Measurements from ENCODE around the gene RTN4IP1.
"Not testable (repeated sequence)": the region's sequence is repeated elsewhere in the genome, so short reads cannot be mapped to it uniquely, and the experiment has no call there.

RTN4IP1 gene

GRCh38 chr6:106586815-106587415, 42.4 kb downstream of the RTN4IP1 start:
- Histone ChIP-seq H3K36me3 (ENCODE audit: insufficient read depth, low read length) (peaks cover 12% of the 10 kb centered on the region), H3K9ac (ENCODE audit: low read depth, low read length) (no peak overlapping the region), H3K9me3 (ENCODE audit: control insufficient read depth, insufficient read depth, low read length) (no peaks in the 10 kb centered on the region), H3K4me1 (ENCODE audit: insufficient read depth, low read length) (peaks cover 7% of the 10 kb centered on the region; the same call in 1 of the 2 replicates)

- H3K36me3 ChIP-seq (ENCODE audit: insufficient read depth, low read length), result peaks cover 11% of the 10 kb centered on the region
- no peak overlapping the region for H3K9ac ChIP-seq (ENCODE audit: low read depth, low read length)
These were observed 47.8 kb downstream of the RTN4IP1 start for GRCh38 chr6:106581468-106581867.

GRCh38 chr6:106579281-106579680, 50.0 kb downstream of the RTN4IP1 start:
- no peak overlapping the region for H3K9ac ChIP-seq (ENCODE audit: low read depth, low read length)
- H3K36me3 ChIP-seq (ENCODE audit: insufficient read depth, low read length), result peaks cover 14% of the 10 kb centered on the region
- no peaks in the 10 kb centered on the region for H3K9me3 ChIP-seq (ENCODE audit: control insufficient read depth, insufficient read depth, low read length)
- peaks cover 7% of the 10 kb centered on the region for H3K4me1 ChIP-seq (ENCODE audit: insufficient read depth, low read length)

More at GRCh38 chr6:106581468-106581867, 47.8 kb downstream of the RTN4IP1 start:
- peaks cover 7% of the 10 kb centered on the region; the same call in 1 of the 2 replicates for H3K4me1 ChIP-seq (ENCODE audit: insufficient read depth, low read length)
- H3K9me3 ChIP-seq (ENCODE audit: control insufficient read depth, insufficient read depth, low read length), result no peaks in the 10 kb centered on the region

- H3K4me1 ChIP-seq (ENCODE audit: insufficient read depth, low read length), result peaks cover 7% of the 10 kb centered on the region
- H3K36me3 ChIP-seq (ENCODE audit: insufficient read depth, low read length), result peaks cover 8% of the 10 kb centered on the region
- no peak overlapping the region for H3K9ac ChIP-seq (ENCODE audit: low read depth, low read length)
- H3K9me3 ChIP-seq (ENCODE audit: control insufficient read depth, insufficient read depth, low read length), result no peaks in the 10 kb centered on the region
These were observed 54.4 kb downstream of the RTN4IP1 start for GRCh38 chr6:106574741-106575458.

GRCh38 chr6:106572875-106573585, 56.3 kb downstream of the RTN4IP1 start:
- H3K9me3 ChIP-seq (ENCODE audit: control insufficient read depth, insufficient read depth, low read length), result no peaks in the 10 kb centered on the region
- no peak overlapping the region for H3K9ac ChIP-seq (ENCODE audit: low read depth, low read length)
- peaks cover 7% of the 10 kb centered on the region for H3K4me1 ChIP-seq (ENCODE audit: insufficient read depth, low read length)
- H3K36me3 ChIP-seq (ENCODE audit: insufficient read depth, low read length), result peaks cover 5% of the 10 kb centered on the region

DNA sequence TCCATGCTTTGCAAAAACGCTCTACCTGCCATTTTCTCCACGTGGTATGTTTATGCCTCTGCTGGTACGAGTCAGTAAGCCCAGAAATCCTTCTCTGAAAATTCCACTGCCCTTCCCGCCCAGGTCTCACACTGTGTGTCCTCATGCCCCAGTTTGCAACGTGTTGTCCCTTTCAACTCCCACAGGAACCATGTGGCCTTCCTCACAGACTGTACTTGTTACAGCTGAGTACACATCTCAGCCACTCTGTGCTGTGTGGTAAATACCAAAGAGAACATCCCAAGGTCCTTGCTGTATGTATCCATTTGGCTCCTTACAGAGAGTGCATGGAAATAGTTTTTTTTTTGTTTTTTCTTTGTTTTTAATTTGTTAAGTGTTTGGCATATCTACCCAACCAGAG, 56.9 kb downstream of the RTN4IP1 start:
- Histone ChIP-seq H3K9ac (ENCODE audit: low read depth, low read length) (no peak overlapping the region), H3K4me1 (ENCODE audit: insufficient read depth, low read length) (peaks cover 7% of the 10 kb centered on the region), H3K9me3 (ENCODE audit: control insufficient read depth, insufficient read depth, low read length) (no peaks in the 10 kb centered on the region), H3K36me3 (ENCODE audit: insufficient read depth, low read length) (peaks cover 3% of the 10 kb centered on the region; the same call in 1 of the 2 replicates)

DNA sequence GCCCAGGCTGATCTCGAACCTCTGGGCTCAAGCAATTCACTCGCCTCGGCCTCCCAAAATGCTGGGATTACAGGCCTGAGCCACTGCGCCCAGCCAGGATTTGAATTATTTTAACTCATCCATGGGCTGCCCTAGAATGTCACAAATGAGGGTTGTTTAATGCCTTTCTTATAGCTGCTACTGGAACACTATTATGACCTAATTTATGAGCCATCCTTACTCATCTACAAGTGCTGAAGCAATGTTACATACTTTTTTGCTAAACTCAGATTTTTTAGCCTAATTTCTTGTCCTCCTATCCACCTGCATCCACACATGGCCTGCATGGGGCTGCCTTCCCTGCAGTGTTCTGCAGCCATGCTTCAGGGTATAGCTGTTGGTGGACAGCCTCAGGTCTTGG, 59.9 kb downstream of the RTN4IP1 start:
- H3K9ac ChIP-seq (ENCODE audit: low read depth, low read length), result no peak overlapping the region
- no peaks in the 10 kb centered on the region for H3K9me3 ChIP-seq (ENCODE audit: control insufficient read depth, insufficient read depth, low read length)
- peaks cover under 1% of the 10 kb centered on the region; the same call in 1 of the 2 replicates for H3K4me1 ChIP-seq (ENCODE audit: insufficient read depth, low read length)
- H3K36me3 ChIP-seq (ENCODE audit: insufficient read depth, low read length), result no peaks in the 10 kb centered on the region

- Histone ChIP-seq H3K36me3 (ENCODE audit: insufficient read depth, low read length) (no peaks in the 10 kb centered on the region), H3K4me1 (ENCODE audit: insufficient read depth, low read length) (no peaks in the 10 kb centered on the region), H3K9me3 (ENCODE audit: control insufficient read depth, insufficient read depth, low read length) (no peaks in the 10 kb centered on the region), H3K9ac (ENCODE audit: low read depth, low read length) (no peak overlapping the region)
These were observed 60.8 kb downstream of the RTN4IP1 start for GRCh38 chr6:106568530-106568929.

DNA sequence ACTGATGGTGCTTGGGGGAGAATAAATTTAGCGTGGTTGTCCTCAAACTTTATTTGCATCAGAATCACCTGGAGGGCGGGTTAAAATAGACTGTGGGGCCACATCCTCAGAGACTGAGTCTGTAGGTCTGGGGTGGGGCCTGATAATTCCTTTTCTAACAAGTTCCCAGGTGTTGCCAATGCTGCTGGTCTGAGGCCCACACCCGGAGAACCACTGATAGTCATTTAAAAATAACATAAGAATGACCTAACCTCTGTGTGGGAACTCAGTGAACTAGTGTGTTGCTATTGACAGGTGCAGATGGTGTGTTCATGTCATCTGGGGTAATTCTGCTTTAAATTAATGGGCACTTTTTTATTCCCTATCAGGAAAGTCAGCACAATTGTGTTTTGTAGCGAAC, 64.8 kb downstream of the RTN4IP1 start:
- Histone ChIP-seq H3K9me3 (ENCODE audit: control insufficient read depth, insufficient read depth, low read length) (no peaks in the 10 kb centered on the region), H3K4me1 (ENCODE audit: insufficient read depth, low read length) (peaks cover 10% of the 10 kb centered on the region; the same call in 1 of the 2 replicates), H3K9ac (ENCODE audit: low read depth, low read length) (no peak overlapping the region), H3K36me3 (ENCODE audit: insufficient read depth, low read length) (no peaks in the 10 kb centered on the region; the same call in 1 of the 2 replicates)

DNA sequence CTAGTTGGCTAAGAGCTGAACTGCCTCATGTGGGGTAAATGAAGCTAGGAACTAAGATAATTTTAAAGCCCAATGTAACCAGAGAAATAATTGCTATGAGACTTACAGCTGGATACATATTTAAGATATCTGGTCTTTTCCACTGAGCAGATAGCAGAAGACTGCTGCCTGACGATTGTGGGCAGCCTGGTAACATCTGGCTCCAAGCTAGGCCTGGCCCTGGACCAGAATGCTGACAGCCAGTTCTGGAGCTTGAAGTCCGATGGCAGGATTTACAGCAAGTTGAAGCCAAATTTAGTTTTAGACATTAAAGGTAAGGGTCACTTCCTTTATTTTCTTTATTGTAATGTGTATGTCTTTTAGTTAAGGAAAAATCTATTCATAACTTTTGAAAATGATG, 65.7 kb downstream of the RTN4IP1 start:
- peaks cover 10% of the 10 kb centered on the region; the same call in 1 of the 2 replicates for H3K4me1 ChIP-seq (ENCODE audit: insufficient read depth, low read length)
- no peaks in the 10 kb centered on the region; the same call in 1 of the 2 replicates for H3K36me3 ChIP-seq (ENCODE audit: insufficient read depth, low read length)
- no peak overlapping the region for H3K9ac ChIP-seq (ENCODE audit: low read depth, low read length)
- no peaks in the 10 kb centered on the region for H3K9me3 ChIP-seq (ENCODE audit: control insufficient read depth, insufficient read depth, low read length)

DNA sequence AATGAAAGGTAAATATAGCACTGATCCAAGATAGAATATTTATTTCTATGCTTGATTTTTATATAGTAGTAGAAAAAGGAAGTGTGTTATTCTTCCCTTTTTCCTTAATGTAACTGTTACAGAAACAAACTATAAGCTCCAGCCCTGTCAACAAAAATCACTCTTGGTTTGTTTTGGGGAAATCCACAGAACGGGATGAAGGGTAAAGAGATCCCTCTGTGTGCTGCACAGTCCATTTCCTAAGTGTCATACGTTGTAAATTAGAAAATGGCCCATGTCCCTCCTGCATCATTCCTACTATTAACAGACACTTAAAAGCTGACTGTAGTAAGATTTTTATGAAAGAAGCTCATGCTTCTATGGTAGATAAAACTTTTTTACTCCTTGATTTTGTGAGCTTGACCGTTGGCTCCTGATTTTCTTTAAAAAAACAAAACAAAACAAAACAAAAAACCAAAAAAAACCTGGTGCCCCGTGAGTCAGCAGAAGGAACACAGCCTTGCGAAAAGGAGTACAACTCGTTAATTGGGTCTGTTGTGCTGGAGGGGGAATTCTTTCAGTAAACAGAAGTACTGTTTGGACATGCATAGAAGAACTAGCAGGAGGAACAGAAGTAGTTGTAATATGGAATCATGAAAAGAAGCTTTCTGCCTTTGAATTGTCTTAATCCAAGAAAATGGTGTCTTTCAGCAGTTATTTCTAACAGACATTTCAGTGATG, 67.5 kb downstream of the RTN4IP1 start:
- no peaks in the 10 kb centered on the region for H3K9me3 ChIP-seq (ENCODE audit: control insufficient read depth, insufficient read depth, low read length)
- peaks cover 10% of the 10 kb centered on the region; the same call in 1 of the 2 replicates for H3K4me1 ChIP-seq (ENCODE audit: insufficient read depth, low read length)
- no peaks in the 10 kb centered on the region; the same call in 1 of the 2 replicates for H3K36me3 ChIP-seq (ENCODE audit: insufficient read depth, low read length)
- H3K9ac ChIP-seq (ENCODE audit: low read depth, low read length), result no peak overlapping the region

DNA sequence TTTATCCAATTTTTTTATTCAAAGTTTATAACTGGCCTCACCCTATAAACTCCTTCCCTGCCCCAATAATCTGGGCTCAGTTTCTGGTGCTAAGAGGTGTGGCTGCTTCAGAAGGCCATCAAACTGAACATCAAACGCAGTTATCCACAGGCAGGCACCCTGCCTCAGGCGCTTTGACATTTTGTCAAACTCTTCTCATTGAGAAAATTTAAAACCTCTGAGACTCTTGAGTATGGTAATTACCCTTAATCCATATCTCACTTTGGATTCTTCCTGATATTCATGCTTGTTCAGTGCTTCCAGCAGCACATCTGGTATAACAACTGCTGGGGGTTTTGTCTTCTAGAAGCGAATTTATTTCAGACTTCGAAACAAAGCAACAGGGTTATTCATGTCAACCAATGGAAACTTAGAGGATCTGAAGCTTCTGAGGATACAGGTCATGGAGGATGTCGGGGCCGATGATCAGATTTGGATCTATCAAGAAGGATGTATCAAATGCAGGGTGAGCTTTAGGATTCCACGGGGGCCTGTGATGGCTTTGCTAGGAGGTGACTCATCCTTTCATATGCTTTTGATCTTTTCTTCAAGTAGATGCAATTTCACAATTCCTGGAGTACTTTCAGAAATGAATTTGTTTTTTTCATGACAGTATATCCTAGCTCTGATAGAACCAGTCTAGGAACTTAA, 68.2 kb downstream of the RTN4IP1 start:
- Histone ChIP-seq H3K9ac (ENCODE audit: low read depth, low read length) (no peak overlapping the region), H3K9me3 (ENCODE audit: control insufficient read depth, insufficient read depth, low read length) (no peaks in the 10 kb centered on the region), H3K36me3 (ENCODE audit: insufficient read depth, low read length) (no peaks in the 10 kb centered on the region; the same call in 1 of the 2 replicates), H3K4me1 (ENCODE audit: insufficient read depth, low read length) (peaks cover 10% of the 10 kb centered on the region; the same call in 1 of the 2 replicates)

GRCh38 chr6:106559659-106560058, 69.6 kb downstream of the RTN4IP1 start:
- not testable (repeated sequence) for H3K4me1 ChIP-seq (ENCODE audit: insufficient read depth, low read length); H3K36me3 ChIP-seq (ENCODE audit: insufficient read depth, low read length); H3K9me3 ChIP-seq (ENCODE audit: control insufficient read depth, insufficient read depth, low read length); H3K9ac ChIP-seq (ENCODE audit: low read depth, low read length)

Measured in ES-I3 (cell line).